ENCODE results near the gene GSDMA. TPM values are rescaled to one million over a fixed set of nuclear protein-coding genes. Genes with fewer than 3 reads are reported as not detected.

Gene GSDMA
- total RNA-seq, 1 donor from 2014 or later, result not detected

DNA sequence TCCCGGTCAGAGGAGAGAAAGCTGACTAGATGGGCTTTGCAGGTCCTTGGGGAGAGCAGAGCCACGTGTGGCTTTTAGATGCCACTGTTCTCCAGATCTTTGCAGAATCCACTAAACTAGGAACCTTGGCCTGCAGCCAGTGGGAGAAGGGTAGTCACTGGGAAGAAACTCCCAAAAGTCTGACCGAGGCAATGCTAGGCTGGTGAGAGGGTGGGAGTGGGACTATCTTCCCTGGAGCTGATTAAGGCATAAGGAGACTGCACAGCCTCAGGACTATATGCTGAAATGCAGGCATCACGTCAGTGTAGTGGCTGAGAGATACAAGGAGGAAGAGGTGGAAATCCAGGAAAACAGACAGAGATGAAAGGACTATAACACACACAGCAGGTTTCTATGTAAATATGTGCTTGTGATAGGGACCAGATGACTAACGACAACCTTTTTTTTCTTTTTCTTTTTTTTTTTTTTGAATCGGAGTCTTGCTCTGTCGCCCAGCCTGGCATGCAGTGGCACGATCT, 2.2 kb upstream of the GSDMA start:
- no peak for TF ChIP-seq CTCF (IDR thresholded peaks at IDR 0.05; ENCODE audit: insufficient read depth, low read length, poor library complexity, severe bottlenecking)
- Histone ChIP-seq H3K36me3 (ENCODE audit: control insufficient read depth, insufficient read depth, low read length) (no peaks in the 10 kb centered on the region), H3K27me3 (ENCODE audit: control insufficient read depth, insufficient read depth, low read length) (no peaks in the 10 kb centered on the region), H3K4me3 (ENCODE audit: low read depth, low read length) (no peak overlapping the region)
- DNase-seq (ENCODE audit: low read depth), result no peak

- Histone ChIP-seq H3K4me3 (ENCODE audit: low read depth, low read length) (no peak overlapping the region), H3K27me3 (ENCODE audit: control insufficient read depth, insufficient read depth, low read length) (no peaks in the 10 kb centered on the region), H3K36me3 (ENCODE audit: control insufficient read depth, insufficient read depth, low read length) (no peaks in the 10 kb centered on the region)
- no peak for DNase-seq (ENCODE audit: low read depth)
- TF ChIP-seq CTCF (IDR thresholded peaks at IDR 0.05; ENCODE audit: insufficient read depth, low read length, poor library complexity, severe bottlenecking), result no peak
Observed at GRCh38 chr17:39963829-39964228, 1.0 kb downstream of the GSDMA start.

GRCh38 chr17:39965017-39965699, 2.4 kb downstream of the GSDMA start:
- TF ChIP-seq CTCF (IDR thresholded peaks at IDR 0.05; ENCODE audit: insufficient read depth, low read length, poor library complexity, severe bottlenecking), result no peak
- Histone ChIP-seq H3K36me3 (ENCODE audit: control insufficient read depth, insufficient read depth, low read length) (no peaks in the 10 kb centered on the region), H3K27me3 (ENCODE audit: control insufficient read depth, insufficient read depth, low read length) (peaks cover 2% of the 10 kb centered on the region), H3K4me3 (ENCODE audit: low read depth, low read length) (no peak overlapping the region)
- DNase-seq (ENCODE audit: low read depth), result no peak

- no peak for TF ChIP-seq CTCF (IDR thresholded peaks at IDR 0.05; ENCODE audit: insufficient read depth, low read length, poor library complexity, severe bottlenecking)
- no peak overlapping the region for H3K4me3 ChIP-seq (ENCODE audit: low read depth, low read length)
- no peaks in the 10 kb centered on the region for H3K36me3 ChIP-seq (ENCODE audit: control insufficient read depth, insufficient read depth, low read length)
- no peak for DNase-seq (ENCODE audit: low read depth)
- peaks cover 4% of the 10 kb centered on the region for H3K27me3 ChIP-seq (ENCODE audit: control insufficient read depth, insufficient read depth, low read length)
Observed at GRCh38 chr17:39966771-39967170, 4.0 kb downstream of the GSDMA start.

DNA sequence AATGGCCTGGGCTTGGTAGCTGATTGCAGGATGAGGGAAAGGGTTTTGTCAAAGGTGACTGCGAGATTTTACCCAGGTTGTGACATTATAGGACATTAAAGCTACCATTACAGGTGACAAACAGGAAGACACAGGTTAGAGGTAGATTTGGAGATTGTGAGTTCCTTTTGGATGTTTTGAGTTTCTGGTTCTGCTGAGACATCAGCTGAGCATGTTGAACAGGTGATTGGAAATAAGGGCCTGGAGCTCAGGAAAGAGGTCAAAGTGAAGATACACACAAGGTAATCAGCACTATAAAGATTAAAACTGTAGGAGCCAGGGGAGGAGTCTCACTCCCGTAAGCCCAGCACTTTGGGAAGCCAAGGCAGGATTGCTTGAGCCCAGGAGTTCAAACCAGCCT, 6.0 kb downstream of the GSDMA start:
- no peaks in the 10 kb centered on the region for H3K36me3 ChIP-seq (ENCODE audit: control insufficient read depth, insufficient read depth, low read length)
- TF ChIP-seq CTCF (IDR thresholded peaks at IDR 0.05; ENCODE audit: insufficient read depth, low read length, poor library complexity, severe bottlenecking), result no peak
- H3K27me3 ChIP-seq (ENCODE audit: control insufficient read depth, insufficient read depth, low read length), result peaks cover 4% of the 10 kb centered on the region
- no peak overlapping the region for H3K4me3 ChIP-seq (ENCODE audit: low read depth, low read length)
- DNase-seq (ENCODE audit: low read depth), result no peak

DNA sequence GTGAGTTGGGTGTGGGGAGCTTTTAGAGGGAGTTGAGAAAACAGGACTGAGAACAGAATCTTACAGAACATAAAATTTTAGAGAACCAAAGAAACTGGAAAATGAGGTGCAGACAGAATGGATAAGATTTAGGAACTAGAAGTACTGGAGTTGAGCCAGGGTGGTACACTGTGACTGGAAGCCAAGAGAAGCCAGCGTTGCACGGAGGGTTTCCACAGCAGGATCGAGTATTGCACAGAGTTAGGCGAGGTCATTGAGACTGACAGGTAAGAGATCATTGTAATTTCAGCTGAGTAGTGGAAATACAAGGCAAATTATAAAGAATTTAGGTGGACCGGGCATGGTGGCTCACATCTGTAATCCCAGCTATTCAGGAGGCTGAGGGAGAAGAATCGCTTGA, 6.6 kb downstream of the GSDMA start:
- DNase-seq (ENCODE audit: low read depth), result no peak
- Histone ChIP-seq H3K4me3 (ENCODE audit: low read depth, low read length) (no peak overlapping the region), H3K36me3 (ENCODE audit: control insufficient read depth, insufficient read depth, low read length) (no peaks in the 10 kb centered on the region), H3K27me3 (ENCODE audit: control insufficient read depth, insufficient read depth, low read length) (peaks cover 4% of the 10 kb centered on the region)
- TF ChIP-seq CTCF (IDR thresholded peaks at IDR 0.05; ENCODE audit: insufficient read depth, low read length, poor library complexity, severe bottlenecking), result no peak

Data from kidney epithelial cell (primary cell).